ENCODE measurements around the gene F12.

F12 gene

DNA sequence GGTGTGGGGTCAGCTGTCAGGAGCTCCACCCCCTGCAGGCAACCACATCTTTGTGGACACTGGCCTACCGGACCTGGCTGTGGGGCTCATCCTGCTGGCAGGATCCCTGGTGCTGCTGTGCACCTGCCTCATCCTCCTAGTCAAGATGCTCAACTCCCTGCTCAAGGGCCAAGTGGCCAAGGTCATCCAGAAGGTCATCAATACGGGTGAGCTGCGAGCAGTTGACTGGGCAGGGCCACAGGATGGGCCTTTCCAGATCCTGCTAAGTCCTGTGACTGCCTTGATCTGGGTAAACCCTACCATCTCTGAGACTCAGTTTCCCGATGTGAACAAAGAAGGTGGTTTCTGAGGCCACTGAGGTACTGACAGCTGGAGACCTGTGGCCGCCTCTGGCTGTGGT is 15.4 kb downstream of the F12 start:
- DNase-seq (ENCODE audit: low spot score), result no peak
- H3K27ac ChIP-seq, result no peak overlapping the region
- no peak overlapping the region for H3K4me3 ChIP-seq
- TF ChIP-seq, protein P1, sequence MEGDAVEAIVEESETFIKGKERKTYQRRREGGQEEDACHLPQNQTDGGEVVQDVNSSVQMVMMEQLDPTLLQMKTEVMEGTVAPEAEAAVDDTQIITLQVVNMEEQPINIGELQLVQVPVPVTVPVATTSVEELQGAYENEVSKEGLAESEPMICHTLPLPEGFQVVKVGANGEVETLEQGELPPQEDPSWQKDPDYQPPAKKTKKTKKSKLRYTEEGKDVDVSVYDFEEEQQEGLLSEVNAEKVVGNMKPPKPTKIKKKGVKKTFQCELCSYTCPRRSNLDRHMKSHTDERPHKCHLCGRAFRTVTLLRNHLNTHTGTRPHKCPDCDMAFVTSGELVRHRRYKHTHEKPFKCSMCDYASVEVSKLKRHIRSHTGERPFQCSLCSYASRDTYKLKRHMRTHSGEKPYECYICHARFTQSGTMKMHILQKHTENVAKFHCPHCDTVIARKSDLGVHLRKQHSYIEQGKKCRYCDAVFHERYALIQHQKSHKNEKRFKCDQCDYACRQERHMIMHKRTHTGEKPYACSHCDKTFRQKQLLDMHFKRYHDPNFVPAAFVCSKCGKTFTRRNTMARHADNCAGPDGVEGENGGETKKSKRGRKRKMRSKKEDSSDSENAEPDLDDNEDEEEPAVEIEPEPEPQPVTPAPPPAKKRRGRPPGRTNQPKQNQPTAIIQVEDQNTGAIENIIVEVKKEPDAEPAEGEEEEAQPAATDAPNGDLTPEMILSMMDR (IDR thresholded peaks at IDR 0.05), result no peak

DNA sequence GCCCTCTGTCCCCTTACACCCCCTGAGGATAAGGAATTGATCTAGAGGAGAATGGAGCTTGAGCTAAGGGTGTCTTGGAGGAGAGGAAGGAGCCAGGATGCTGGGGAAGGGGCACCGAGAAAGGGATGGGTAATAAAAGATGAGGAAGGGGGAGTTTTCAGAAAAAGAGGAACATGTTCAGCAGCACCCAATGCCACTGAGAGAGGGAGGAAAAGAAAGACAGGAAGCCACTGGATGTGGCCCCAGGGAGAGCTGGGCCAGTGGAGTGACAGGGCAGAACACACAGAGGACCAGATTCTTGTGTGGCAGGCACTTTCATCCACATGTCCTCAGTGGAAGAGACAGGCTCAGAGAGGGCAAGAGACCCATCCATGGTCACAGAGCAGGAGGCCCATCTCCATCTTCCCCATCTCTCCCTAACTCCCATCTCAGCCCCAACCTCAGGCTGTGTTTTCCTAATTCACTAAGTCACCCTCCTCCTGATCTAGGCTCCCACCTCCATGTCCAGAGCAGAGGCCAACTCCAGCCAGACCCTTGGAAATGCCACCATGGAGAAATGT is 16.1 kb downstream of the F12 start:
- TF ChIP-seq, protein P1 (IDR thresholded peaks at IDR 0.05), result no peak
- no peak for DNase-seq (ENCODE audit: low spot score)
- H3K27ac ChIP-seq, result no peak overlapping the region
- no peak overlapping the region for H3K4me3 ChIP-seq

DNA sequence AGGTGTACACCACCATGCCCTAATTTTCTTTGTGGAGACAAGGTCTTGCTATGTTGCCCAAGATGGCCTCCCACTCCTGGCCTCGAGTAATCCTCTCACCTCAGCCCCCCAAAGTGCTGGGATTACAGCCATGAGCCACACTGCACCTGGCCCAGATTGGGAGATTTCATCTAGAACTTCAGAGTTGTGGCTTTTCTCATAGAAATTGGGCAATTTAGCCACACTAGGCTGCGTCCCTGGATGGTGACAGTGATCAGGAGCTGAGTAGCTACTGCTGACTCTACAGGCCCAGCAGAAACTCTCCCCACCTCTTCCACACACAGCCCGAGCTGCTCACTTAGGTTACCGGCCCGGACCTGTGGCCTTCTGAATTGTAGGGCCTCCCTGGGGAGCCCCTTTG is 16.6 kb downstream of the F12 start:
- Histone ChIP-seq H3K4me3 (no peak overlapping the region), H3K27ac (no peak overlapping the region)
- TF ChIP-seq, protein P1 (IDR thresholded peaks at IDR 0.05), result no peak
- no peak for DNase-seq (ENCODE audit: low spot score)

DNA sequence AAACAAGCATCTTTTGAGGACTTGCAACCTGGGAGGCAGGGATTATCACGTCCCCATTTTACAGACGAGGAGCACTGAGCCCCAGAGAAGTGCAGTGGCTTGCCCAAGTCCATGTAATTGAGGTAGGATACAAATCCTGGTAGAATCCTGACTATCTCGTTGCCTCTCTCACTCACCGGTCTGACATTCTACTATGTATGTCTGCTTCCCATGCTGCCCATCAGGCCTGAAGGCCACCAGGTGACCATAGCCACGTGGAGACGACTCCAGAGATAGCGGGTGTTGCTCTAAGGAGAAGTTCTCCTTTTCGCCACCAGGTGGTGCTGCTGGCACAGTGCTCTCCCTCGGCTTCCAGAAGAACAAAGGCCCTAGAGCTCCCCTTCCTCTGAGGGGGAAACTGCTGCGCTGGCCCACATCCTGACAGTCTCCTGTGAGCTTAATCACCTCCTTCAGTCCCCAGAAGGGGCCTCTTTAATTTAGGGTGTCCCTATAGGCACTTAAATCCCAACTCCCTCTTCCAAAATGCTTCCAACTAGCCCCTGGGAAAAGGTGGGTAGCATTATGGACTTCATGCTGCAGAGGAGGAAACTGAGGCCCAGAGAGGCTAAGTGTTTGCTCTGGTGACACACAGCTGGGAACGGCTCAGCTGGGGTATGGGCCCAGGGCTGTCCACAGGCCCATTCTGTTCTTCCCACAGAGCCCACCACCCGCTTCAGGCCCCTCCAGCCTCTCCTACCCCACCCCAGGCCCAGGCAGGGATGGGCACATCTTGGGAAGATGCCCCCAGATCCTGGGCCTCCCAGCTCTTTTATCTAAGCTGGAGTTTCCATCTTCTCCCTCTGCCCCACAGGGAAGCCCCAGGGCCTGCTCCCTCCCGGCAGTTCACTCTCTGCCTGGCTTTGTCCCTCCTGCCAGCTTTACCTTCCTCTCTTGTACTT is 18.7 kb downstream of the F12 start:
- TF ChIP-seq, protein P1 (IDR thresholded peaks at IDR 0.05), result peak; percentile 98
- no peak for DNase-seq (ENCODE audit: low spot score)
- H3K27ac ChIP-seq, result no peak overlapping the region
- no peak overlapping the region for H3K4me3 ChIP-seq

DNA sequence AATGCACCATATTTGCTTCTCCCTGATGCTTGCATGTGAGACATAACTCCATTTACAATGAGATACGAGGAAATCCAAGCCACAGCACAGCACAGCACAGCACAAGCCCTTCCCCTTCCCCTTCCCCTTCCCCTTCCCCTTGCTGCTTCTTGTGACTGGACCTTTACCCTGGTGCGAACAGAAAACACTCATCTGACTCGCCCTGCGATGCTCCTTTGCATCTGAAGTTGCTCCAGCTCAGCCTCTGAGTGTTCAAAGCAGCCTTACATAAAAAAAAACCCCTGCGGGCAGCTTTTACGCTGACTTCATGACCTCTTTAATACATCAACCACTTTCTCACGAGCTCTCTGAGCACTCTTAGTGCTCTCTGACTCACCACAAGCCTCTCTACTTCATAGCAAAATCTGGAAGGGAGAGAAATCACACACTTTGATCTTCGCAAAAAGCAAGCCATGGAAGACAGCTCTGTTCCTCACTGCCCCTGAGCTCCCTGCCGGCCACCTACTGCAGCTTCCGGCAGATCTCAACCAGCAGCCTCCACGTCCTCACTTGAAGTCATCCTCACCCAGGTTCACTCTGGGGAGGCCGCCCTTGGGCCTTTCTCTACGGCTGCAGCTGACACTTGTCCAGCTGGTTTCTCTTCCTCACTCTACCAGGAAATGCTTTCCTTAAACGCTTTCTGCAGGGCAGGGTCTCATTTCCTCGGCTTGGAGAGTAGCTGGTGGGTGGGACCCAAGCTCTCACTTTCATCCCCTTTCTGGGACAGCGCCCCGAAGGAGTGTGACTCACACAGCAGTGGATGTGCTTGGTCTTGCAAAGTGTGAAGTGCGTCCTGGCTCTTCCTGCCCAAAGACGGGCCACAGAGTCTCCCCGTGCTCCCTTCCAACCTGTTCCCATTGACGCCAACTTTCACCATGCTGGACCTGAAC is 19.9 kb downstream of the F12 start:
- Histone ChIP-seq H3K4me3 (no peak overlapping the region), H3K27ac (peak overlapping the region in 1 of 2 donors; percentile 35)
- TF ChIP-seq, protein P1 (IDR thresholded peaks at IDR 0.05), result no peak
- no peak for DNase-seq (ENCODE audit: low spot score)

DNA sequence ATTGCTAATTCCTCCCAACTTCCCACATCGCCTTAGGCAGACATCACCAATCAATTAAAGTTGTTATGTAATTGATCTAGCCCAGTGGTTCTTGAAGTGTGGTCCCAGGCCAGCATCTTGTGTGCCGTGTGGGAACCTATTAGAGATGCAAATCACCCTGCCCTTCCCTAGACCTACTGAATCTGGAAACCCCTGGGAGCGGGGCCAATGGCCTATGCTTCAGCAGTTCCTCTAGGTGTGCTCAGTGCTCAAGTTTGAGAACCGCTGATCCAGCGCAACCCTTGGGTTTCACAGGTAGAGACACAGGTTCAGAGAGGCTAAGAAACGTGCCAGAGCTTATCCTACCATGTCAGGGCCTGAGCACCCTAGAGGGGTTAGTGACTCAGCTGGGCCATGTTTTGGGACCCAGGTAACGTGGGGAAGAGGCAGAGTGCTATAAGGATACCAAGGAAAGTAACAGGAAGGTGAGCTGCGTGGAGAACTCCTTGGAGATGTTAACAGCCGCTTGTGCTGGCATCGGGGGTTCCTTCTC is 20.8 kb downstream of the F12 start:
- no peak for DNase-seq (ENCODE audit: low spot score)
- TF ChIP-seq, protein P1 (IDR thresholded peaks at IDR 0.05), result no peak
- Histone ChIP-seq H3K4me3 (no peak overlapping the region), H3K27ac (no peak overlapping the region)

All from coronary artery (tissue), 2 donors.